GM18909 (cell line): ENCODE measurements around the gene SEPTIN2.
"Not testable (repeated sequence)": the region's sequence is repeated elsewhere in the genome, so short reads cannot be mapped to it uniquely, and the experiment has no call there.

Experiments
- ATAC-seq: cut with Tn5 transposase; IDR thresholded peaks from one replicate; pipeline ENCODE4 v1.9.1; 2021; ENCODE audit warnings: mild to moderate bottlenecking; ENCODE audit not compliant: unreplicated experiment, poor library complexity

The SEPTIN2 gene

DNA sequence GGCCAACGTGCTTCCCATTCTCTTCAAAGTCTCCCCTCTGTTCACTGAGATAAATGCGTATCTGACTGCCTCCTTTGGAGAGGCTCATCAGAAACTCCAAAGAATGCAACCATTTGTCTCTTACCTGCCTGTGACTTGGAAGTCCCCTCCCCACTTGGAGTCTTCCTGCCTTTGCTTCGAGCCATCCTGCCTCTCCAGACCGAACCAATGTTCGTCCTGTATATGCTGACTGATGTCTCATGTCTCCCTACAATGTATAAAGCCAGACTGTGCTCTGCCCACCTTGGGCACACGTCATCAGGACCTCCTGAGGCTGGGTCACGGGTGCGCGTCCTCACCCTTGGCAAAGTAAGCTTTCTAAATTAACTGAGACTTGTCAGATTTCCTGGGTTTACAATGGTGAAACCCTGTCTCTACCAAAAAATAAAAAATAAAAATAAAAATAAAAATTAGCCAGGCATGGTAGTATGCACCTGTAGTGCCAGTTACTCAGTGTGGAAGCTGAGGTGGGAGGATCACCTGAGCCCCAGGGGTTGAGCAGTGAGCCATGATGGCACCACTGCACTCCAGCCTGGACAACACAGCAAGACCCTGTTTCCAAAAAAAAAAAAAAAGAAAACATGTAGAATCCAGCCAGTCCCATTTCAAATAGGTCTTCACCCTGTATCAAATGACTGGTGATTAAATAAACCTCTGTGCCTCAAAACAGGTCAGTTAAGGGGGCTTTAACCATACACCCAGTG, 29.2 kb upstream of the SEPTIN2 start:
- ATAC-seq: no peak

- no peak for ATAC-seq
Measured at GRCh38 chr2:241288324-241288888, 27.3 kb upstream of the SEPTIN2 start.

GRCh38 chr2:241289053-241289452, 26.7 kb upstream of the SEPTIN2 start:
- ATAC-seq: no peak

- no peak for ATAC-seq
Measured at GRCh38 chr2:241289597-241289996, 26.1 kb upstream of the SEPTIN2 start.

- ATAC-seq: no peak
Measured at GRCh38 chr2:241291153-241291552, 24.6 kb upstream of the SEPTIN2 start.

GRCh38 chr2:241291977-241292376, 23.7 kb upstream of the SEPTIN2 start:
- no peak for ATAC-seq

DNA sequence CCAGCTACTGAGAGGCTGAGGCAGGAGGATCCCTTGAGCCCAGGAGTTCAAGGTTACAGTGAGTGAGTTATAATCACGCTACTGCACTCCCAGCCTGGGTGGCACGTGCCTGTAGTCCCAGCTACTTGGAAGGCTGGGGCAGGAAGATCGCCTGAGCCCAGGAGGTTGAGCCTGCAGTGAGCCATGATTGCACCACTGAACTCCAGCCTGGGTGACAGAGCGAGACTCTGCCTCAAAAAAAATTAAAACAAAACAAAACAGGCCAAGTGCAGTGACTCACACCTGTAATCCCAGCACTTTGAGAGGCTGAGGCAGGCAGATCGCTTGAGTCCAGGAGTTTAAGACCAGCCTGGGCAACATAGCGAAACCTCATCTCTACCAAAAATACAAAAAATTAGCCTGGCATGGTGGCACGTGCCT, 22.3 kb upstream of the SEPTIN2 start:
- not testable (repeated sequence) for ATAC-seq

GRCh38 chr2:241295326-241296095, 20.2 kb upstream of the SEPTIN2 start:
- ATAC-seq: no peak

DNA sequence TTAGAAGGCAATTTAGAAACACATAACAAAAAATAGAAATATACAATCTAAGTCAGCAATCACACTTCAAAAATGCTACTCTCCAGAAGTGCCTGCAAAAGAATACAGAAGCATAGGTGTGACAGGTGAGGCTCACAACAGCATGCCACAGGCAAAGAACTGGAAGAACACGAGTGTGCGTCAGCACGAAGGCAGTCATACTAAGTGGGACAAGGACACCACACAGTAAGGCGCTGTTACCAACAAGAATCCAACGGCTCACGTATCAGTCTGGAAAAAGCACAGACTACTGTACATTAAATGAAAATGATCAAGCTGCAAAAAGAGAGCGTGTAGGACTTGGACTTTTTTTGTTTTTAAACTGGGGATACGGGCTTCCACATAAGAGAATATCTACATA, 19.0 kb upstream of the SEPTIN2 start:
- no peak for ATAC-seq

DNA sequence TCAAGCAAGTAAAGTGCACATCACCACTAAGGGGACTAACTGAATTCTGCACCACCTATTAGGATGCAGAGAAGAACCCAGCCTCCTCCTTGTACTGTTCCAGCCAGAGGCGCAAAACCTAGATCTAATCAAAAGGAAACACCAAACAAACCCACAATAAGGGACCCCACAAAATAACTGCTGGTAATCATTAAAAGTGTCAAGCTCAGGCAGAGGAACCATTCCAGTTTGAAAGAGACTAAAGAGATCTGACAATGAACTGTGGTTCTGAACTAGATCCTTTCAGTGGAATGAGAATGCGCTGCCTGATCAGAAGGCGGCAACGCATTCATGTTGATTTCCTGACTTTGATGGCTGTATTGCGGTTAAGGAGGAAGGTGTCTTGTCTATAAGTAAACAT, 17.1 kb upstream of the SEPTIN2 start:
- no peak for ATAC-seq

DNA sequence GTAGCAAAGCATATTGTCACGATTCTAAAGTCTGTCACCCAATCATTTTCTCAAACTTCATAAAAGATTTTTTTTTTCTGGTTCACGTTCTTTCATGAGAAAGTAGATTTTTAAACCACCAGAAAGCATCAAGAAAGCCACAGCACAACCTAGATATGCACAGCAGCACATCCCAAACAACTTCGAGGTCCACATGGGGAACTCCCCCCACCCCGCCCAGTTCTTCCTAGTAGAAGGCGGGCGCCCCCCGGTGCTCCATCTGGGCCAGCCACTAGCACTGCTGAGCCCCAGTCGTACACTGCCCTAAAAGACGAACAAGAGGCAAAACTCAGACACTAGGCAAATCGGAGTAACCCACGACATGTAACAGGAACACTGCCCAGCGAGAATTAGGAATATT, 15.7 kb upstream of the SEPTIN2 start:
- no peak for ATAC-seq

GRCh38 chr2:241302083-241302482, 13.6 kb upstream of the SEPTIN2 start:
- no peak for ATAC-seq

GRCh38 chr2:241302759-241303651, 12.7 kb upstream of the SEPTIN2 start:
- no peak for ATAC-seq

- ATAC-seq: no peak
Measured at GRCh38 chr2:241304039-241304670, 11.6 kb upstream of the SEPTIN2 start.

GRCh38 chr2:241307055-241307454, 8.7 kb upstream of the SEPTIN2 start:
- no peak for ATAC-seq

DNA sequence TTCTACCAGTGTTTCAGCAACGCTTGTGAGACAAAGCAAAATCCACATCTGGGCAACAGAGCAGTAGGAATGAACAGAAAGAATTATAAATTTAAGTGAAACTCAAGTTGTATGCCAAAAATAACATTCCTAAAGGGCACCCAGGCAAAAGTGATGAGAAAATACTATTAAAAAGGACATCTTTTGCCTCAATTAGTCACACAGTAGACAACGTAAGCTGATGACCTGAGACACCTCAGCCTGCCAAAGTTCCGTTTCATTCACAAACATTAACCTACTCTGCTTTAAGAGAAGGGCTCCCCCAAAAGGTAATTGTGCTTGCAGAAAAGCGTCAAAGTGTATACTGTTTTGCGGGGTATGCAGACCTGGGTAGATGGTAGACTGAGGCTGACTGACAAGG, 7.5 kb upstream of the SEPTIN2 start:
- ATAC-seq: no peak

- no peak for ATAC-seq
Measured at GRCh38 chr2:241308832-241309500, 6.8 kb upstream of the SEPTIN2 start.

- peak; percentile 59 for ATAC-seq
Measured at GRCh38 chr2:241309684-241310117, 6.0 kb upstream of the SEPTIN2 start.

DNA sequence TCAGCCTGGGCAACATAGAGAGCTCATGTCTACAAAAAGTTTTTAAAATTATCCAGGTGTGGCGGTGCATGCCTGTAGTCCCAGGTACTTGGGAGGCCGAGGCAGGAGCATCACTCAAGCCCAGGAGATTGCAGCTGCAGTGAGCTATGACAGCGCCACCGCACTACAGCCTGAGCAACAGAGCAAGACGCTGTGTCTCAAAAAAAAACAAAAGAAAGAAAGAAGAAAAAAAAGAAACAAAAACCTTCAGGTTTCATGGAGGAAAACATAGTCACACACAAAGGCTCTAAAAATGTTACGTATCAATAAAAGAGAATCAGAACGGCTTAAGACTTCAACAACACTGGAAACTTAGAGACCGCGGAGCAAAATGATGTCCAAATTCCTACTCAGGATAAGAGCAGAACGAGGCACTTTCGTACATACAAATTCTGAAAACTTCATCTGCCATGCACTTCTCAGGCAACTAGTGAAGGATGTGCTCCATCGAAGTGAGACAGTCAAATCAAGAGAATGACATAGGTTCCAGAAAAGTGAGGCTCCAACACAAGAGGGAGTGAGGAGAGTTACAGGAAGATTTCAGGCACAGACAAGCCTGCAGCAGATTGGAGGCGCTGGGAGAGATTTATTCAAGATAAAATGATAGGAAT, 4.7 kb upstream of the SEPTIN2 start:
- no peak for ATAC-seq
